Mucosa of descending colon (tissue), 3 donors: ENCODE data around the gene DECR2. TPM values are rescaled to one million over a fixed set of nuclear protein-coding genes. Genes with fewer than 3 reads are reported as not detected.

Experiments used
- ATAC-seq: fragments of 200-7000 bp; cut with Tn5 transposase; one replicate; pipeline ENCODE4 v1.9.1; 2020; ENCODE audit warnings: mild to moderate bottlenecking, moderate library complexity
- DNase-seq, 3 donors: peaks; one replicate each; pipeline ENCODE4 v3.0.0-alpha.2; 2020
- H3K36me3 ChIP-seq: fragments of 200-600 bp; one replicate; pipeline ENCODE4 v1.8.0; 2021; ENCODE audit warnings: low read depth, mild to moderate bottlenecking
- H3K4me1 ChIP-seq: fragments of 200-600 bp; one replicate; pipeline ENCODE4 v1.8.0; 2021; ENCODE audit warnings: low read depth, mild to moderate bottlenecking
- H3K4me3 ChIP-seq: fragments of 200-600 bp; one replicate; pipeline ENCODE4 v1.8.0; 2021; ENCODE audit warnings: mild to moderate bottlenecking
- H3K9me3 ChIP-seq: fragments of 200-600 bp; one replicate; pipeline ENCODE4 v1.8.0; 2021; ENCODE audit warnings: mild to moderate bottlenecking
- CTCF ChIP-seq: fragments of 200-600 bp; IDR thresholded peaks from one replicate; pipeline ENCODE4 v1.8.0; 2022; ENCODE audit warnings: antibody characterized with exemption, mild to moderate bottlenecking
- intact Hi-C, 2 donors: fragments of 100-400 bp; cut with DNase I in 1 of 2; cut with micrococcal nuclease in 1 of 2; formaldehyde crosslinking; loops; one replicate each; pipeline versions ENCODE4 v1.11.0 to v1.11.1; 2022; cut with DNase I, micrococcal nuclease
- total RNA-seq, 3 donors: library from RNA; stranded (reverse); fragmentation: NEBNext Ultra II Directional in 2 of 3; extraction: Animal tissue kit (Norgen Biotek cat#: 25700) in 2 of 3; gene quantifications; one replicate each; pipeline versions ENCODE4 v1.2.1 to v1.2.4, GENCODE V29; 2021 to 2023
- donor health status: DM: no; HTN: no; CAD: no; lungs with moderate emphysema.
- donor health status: DM: no; HTN: no; CAD: no.
- donor health status: DM: no; HTN: yes; CAD: no.

Gene DECR2
- total RNA-seq, 3 donors from 2014 or later: 39.5 to 64.3 (median 56.0) TPM

GRCh38 chr16:364595-365491 is 36.8 kb upstream of the DECR2 start:
- DNase-seq (peak in 2 of 3 donors; percentile 27 to 51), ATAC-seq (no peak)
- intact Hi-C loops: no loop called here
- no peaks in the 10 kb centered on the region for H3K9me3 ChIP-seq
- no peaks in the 10 kb centered on the region for H3K36me3 ChIP-seq
- TF ChIP-seq CTCF: no peak
- no peak overlapping the region for H3K4me3 ChIP-seq
- H3K4me1 ChIP-seq: peaks cover 8% of the 10 kb centered on the region

GRCh38 chr16:366476-366875 is 35.2 kb upstream of the DECR2 start:
- ATAC-seq (no peak), DNase-seq (peak in 1 of 3 donors; percentile 31)
- intact Hi-C loops: no loop called here
- Histone ChIP-seq H3K36me3 (no peaks in the 10 kb centered on the region), H3K4me3 (no peak overlapping the region), H3K4me1 (peaks cover 15% of the 10 kb centered on the region), H3K9me3 (no peaks in the 10 kb centered on the region)
- no peak for TF ChIP-seq CTCF

GRCh38 chr16:367333-367903 is 34.3 kb upstream of the DECR2 start:
- DNase-seq (peak in 2 of 3 donors; percentile 27 to 44), ATAC-seq (no peak)
- Histone ChIP-seq H3K4me1 (peaks cover 15% of the 10 kb centered on the region), H3K4me3 (no peak overlapping the region), H3K9me3 (no peaks in the 10 kb centered on the region), H3K36me3 (no peaks in the 10 kb centered on the region)
- intact Hi-C loops: no loop called here
- TF ChIP-seq CTCF: no peak

- Histone ChIP-seq H3K36me3 (no peaks in the 10 kb centered on the region), H3K4me3 (no peak overlapping the region), H3K4me1 (peaks cover 15% of the 10 kb centered on the region), H3K9me3 (no peaks in the 10 kb centered on the region)
- DNase-seq (peak in 2 of 3 donors; percentile 33 to 53), ATAC-seq (no peak)
- no peak for TF ChIP-seq CTCF
- intact Hi-C loops: no loop called here
Observed at GRCh38 chr16:368388-369158, 33.1 kb upstream of the DECR2 start.

GRCh38 chr16:369275-369865 is 32.3 kb upstream of the DECR2 start:
- DNase-seq: peak in 2 of 3 donors; percentile 33 to 52
- no peak for TF ChIP-seq CTCF
- Histone ChIP-seq H3K4me1 (peaks cover 15% of the 10 kb centered on the region), H3K36me3 (peaks cover 5% of the 10 kb centered on the region), H3K4me3 (no peak overlapping the region), H3K9me3 (no peaks in the 10 kb centered on the region)
- ATAC-seq: no peak
- intact Hi-C loops: no loop called here
